H1 (cell line): ENCODE measurements around the gene BCL11A. TPM values are rescaled to one million over a fixed set of nuclear protein-coding genes. Genes with fewer than 3 reads are reported as not detected.
A peak's percentile ranks its signal among the peaks of the same experiment; 100 is the strongest.

Source experiments
- CTCF ChIA-PET: fragments of 300-600 bp; sonication (Branson Sonifier 250); formaldehyde crosslinking; loops from one replicate; lab custom pipeline; 2021; ENCODE audit not compliant: partially characterized antibody; lab: Charles Lee
- POLR2A ChIA-PET: fragments of 300-600 bp; sonication (Branson Sonifier 250); formaldehyde crosslinking; loops from one replicate; lab custom pipeline; 2021; ENCODE audit warnings: inconsistent platforms; ENCODE audit not compliant: partially characterized antibody; lab: Charles Lee
- DNase-seq, 2 experiments: peaks; one replicate each; pipeline versions ENCODE4 v3.0.0 to v3.0.0-alpha.2; 2010 to 2022; ENCODE audit warnings: low spot score in 2 of 2, low read depth in 1 of 2, mixed read lengths in 1 of 2
- FAIRE-seq: peaks from 2 replicates; lab custom pipeline; 2011; peaks lifted over from hg19 to GRCh38; lab: Jason Lieb, UNC
- H2AFZ ChIP-seq: 2 replicates; pipeline ENCODE4 v1.8.1; 2012; ENCODE audit warnings: low read length, inconsistent platforms
- H2AK5ac ChIP-seq: 2 replicates; pipeline ENCODE4 v1.6.1; 2013; ENCODE audit warnings: low read depth, low read length
- H2BK120ac ChIP-seq: replicated peaks from 2 replicates; pipeline ENCODE3; 2013; ENCODE audit warnings: low read depth, low read length, inconsistent platforms
- H2BK12ac ChIP-seq: 2 replicates; pipeline ENCODE4 v1.6.1; 2013; ENCODE audit warnings: low read depth, low read length
- H2BK15ac ChIP-seq: 2 replicates; pipeline ENCODE4 v1.6.1; 2013; ENCODE audit warnings: low read length
- H2BK20ac ChIP-seq: 2 replicates; pipeline ENCODE4 v1.6.1; 2013; ENCODE audit warnings: low read length
- H2BK5ac ChIP-seq: 2 replicates; pipeline ENCODE4 v1.6.1; 2013; ENCODE audit warnings: low read depth, low read length
- H3K14ac ChIP-seq: 2 replicates; pipeline ENCODE4 v1.6.1; 2013; ENCODE audit warnings: inconsistent platforms; ENCODE audit not compliant: insufficient read length
- H3K18ac ChIP-seq: 2 replicates; pipeline ENCODE4 v1.6.1; 2013; ENCODE audit warnings: low read length; ENCODE audit errors: extremely low read depth
- H3K23ac ChIP-seq: 2 replicates; pipeline ENCODE4 v1.6.1; 2013; ENCODE audit warnings: inconsistent platforms; ENCODE audit not compliant: insufficient read length
- H3K23me2 ChIP-seq: 2 replicates; pipeline ENCODE4 v1.6.1; 2013; ENCODE audit warnings: low read depth, low read length
- H3K27ac ChIP-seq: 2 replicates; pipeline ENCODE4 v1.6.1; 2011; ENCODE audit warnings: low read depth, low read length, inconsistent platforms
- H3K27me3 ChIP-seq, 4 experiments: replicated peaks in 1 of 4; 1 replicate in 1 of 4; 2 replicates in 3 of 4; pipeline versions ENCODE4 v1.6.1 to v1.8.1; 2011 to 2013; ENCODE audit warnings: low read length in 3 of 4, mild to moderate bottlenecking in 3 of 4, inconsistent platforms in 2 of 4, mixed read lengths in 2 of 4, moderate library complexity in 1 of 4; ENCODE audit not compliant: control insufficient read depth in 3 of 4, insufficient read depth in 3 of 4; ENCODE audit errors: extremely low read depth in 1 of 4
- H3K36me3 ChIP-seq, 4 experiments: 2 replicates each; pipeline versions ENCODE4 v1.6.1 to v1.8.1; 2011 to 2013; ENCODE audit warnings: mild to moderate bottlenecking in 4 of 4, low read length in 3 of 4, moderate library complexity in 2 of 4, control low read depth in 1 of 4, inconsistent platforms in 1 of 4; ENCODE audit not compliant: insufficient read depth in 4 of 4, control insufficient read depth in 2 of 4
- H3K4ac ChIP-seq: replicated peaks from 2 replicates; pipeline ENCODE3; 2013; ENCODE audit warnings: low read length, low read depth, mixed read lengths, inconsistent platforms; ENCODE audit not compliant: insufficient read length
- H3K4me1 ChIP-seq, 4 experiments: replicated peaks in 1 of 4; 1 replicate in 1 of 4; 2 replicates in 3 of 4; pipeline versions ENCODE4 v1.6.1 to v1.8.1; 2011 to 2013; ENCODE audit warnings: low read length in 3 of 4, inconsistent platforms in 2 of 4, mixed read lengths in 1 of 4; ENCODE audit not compliant: insufficient read depth in 4 of 4, control insufficient read depth in 3 of 4
- H3K4me2 ChIP-seq, 2 experiments: 2 replicates each; pipeline versions ENCODE4 v1.6.1 to v1.8.1; 2011 to 2013; ENCODE audit warnings: low read depth in 2 of 2, low read length in 2 of 2, control low read depth in 1 of 2, inconsistent platforms in 1 of 2, mild to moderate bottlenecking in 1 of 2; ENCODE audit not compliant: insufficient read depth in 1 of 2
- H3K4me3 ChIP-seq, 4 experiments: fragments of 200-600, 300-600 bp in 1 of 4; sonication (generic), shearing (Covaris generic), sonication (Bioruptor Twin) in 1 of 4; 2 replicates each; pipeline versions ENCODE4 v1.5.1 to v1.8.1; 2011 to 2016; ENCODE audit warnings: low read length in 4 of 4, low read depth in 3 of 4, control low read depth in 2 of 4, inconsistent platforms in 2 of 4, mild to moderate bottlenecking in 2 of 4, mixed read lengths in 1 of 4, moderate library complexity in 1 of 4; ENCODE audit not compliant: insufficient read depth in 2 of 4; ENCODE audit errors: extremely low read depth in 1 of 4
- H3K56ac ChIP-seq: replicated peaks from 2 replicates; pipeline ENCODE3; 2013; ENCODE audit warnings: low read depth, mild to moderate bottlenecking, mixed read lengths, low read length, inconsistent platforms; ENCODE audit not compliant: insufficient read length
- H3K79me1 ChIP-seq: 2 replicates; pipeline ENCODE4 v1.6.1; 2013; ENCODE audit warnings: low read depth, low read length, control low read depth
- H3K79me2 ChIP-seq, 2 experiments: 2 replicates each; pipeline versions ENCODE4 v1.6.1 to v1.8.1; 2012 to 2013; ENCODE audit warnings: low read length in 2 of 2, mild to moderate bottlenecking in 2 of 2, inconsistent platforms in 1 of 2; ENCODE audit not compliant: insufficient read depth in 2 of 2, control insufficient read depth in 1 of 2
- H3K9ac ChIP-seq, 4 experiments: replicated peaks in 1 of 4; 1 replicate in 1 of 4; 2 replicates in 3 of 4; pipeline versions ENCODE4 v1.6.1 to v1.8.1; 2011 to 2013; ENCODE audit warnings: low read depth in 3 of 4, low read length in 3 of 4, control low read depth in 2 of 4, mild to moderate bottlenecking in 2 of 4, moderate library complexity in 2 of 4, inconsistent platforms in 1 of 4; ENCODE audit errors: extremely low read depth in 1 of 4
- H3K9me3 ChIP-seq, 2 experiments: 2 replicates each; pipeline versions ENCODE4 v1.6.1 to v1.8.1; 2012 to 2013; ENCODE audit warnings: mild to moderate bottlenecking in 2 of 2, moderate library complexity in 2 of 2, control low read depth in 1 of 2, inconsistent platforms in 1 of 2, low read depth in 1 of 2, low read length in 1 of 2, mixed read lengths in 1 of 2; ENCODE audit not compliant: insufficient read depth in 2 of 2
- H4K20me1 ChIP-seq, 2 experiments: replicated peaks in 1 of 2; 2 replicates each; pipeline versions ENCODE3 to v1.8.1; 2011 to 2013; ENCODE audit warnings: inconsistent platforms in 2 of 2, low read length in 2 of 2, mild to moderate bottlenecking in 1 of 2; ENCODE audit not compliant: insufficient read depth in 2 of 2, control insufficient read depth in 1 of 2
- H4K5ac ChIP-seq: 2 replicates; pipeline ENCODE4 v1.6.1; 2013; ENCODE audit warnings: low read length, low read depth, mixed read lengths, inconsistent platforms; ENCODE audit not compliant: insufficient read length
- H4K8ac ChIP-seq: 2 replicates; pipeline ENCODE4 v1.8.0; 2013; ENCODE audit warnings: mild to moderate bottlenecking, moderate library complexity, low read length, inconsistent platforms; ENCODE audit not compliant: insufficient read depth; ENCODE audit errors: extremely low read depth
- H4K91ac ChIP-seq: replicated peaks from 2 replicates; pipeline ENCODE3; 2013; ENCODE audit warnings: low read length, mixed read lengths, inconsistent platforms; ENCODE audit not compliant: insufficient read length
- ASH2L ChIP-seq: fragments of 200-600, 300-600 bp; sonication (generic); IDR thresholded peaks from one replicate; pipeline ENCODE4 v1.7.1; 2017; ENCODE audit warnings: low read length
- BRCA1 ChIP-seq: IDR thresholded peaks from 2 replicates; pipeline ENCODE4 v1.6.1; 2012; ENCODE audit warnings: low read depth, low read length, improper control_type of control experiment
- CHD1 ChIP-seq: IDR thresholded peaks from 2 replicates; pipeline ENCODE4 v1.6.1; 2012; ENCODE audit warnings: low read depth, low read length, improper control_type of control experiment
- CHD2 ChIP-seq: IDR thresholded peaks from 2 replicates; pipeline ENCODE4 v1.6.1; 2012; ENCODE audit warnings: low read length, improper control_type of control experiment
- CREB1 ChIP-seq: IDR thresholded peaks from 2 replicates; pipeline ENCODE4 v1.6.1; 2012; ENCODE audit warnings: inconsistent platforms
- KDM4A ChIP-seq: IDR thresholded peaks from one replicate; pipeline ENCODE4 v1.7.1; 2012; ENCODE audit warnings: low read depth, mild to moderate bottlenecking, moderate library complexity, low read length, inconsistent platforms; ENCODE audit not compliant: severe bottlenecking
- MAFK ChIP-seq: IDR thresholded peaks from 2 replicates; pipeline ENCODE4 v1.6.1; 2012; ENCODE audit warnings: low read depth, mild to moderate bottlenecking, improper control_type of control experiment, low read length
- NANOG ChIP-seq: IDR thresholded peaks from 2 replicates; pipeline ENCODE4 v1.6.1; 2011; ENCODE audit warnings: low read length, low read depth, mild to moderate bottlenecking, inconsistent platforms; ENCODE audit not compliant: insufficient read depth, poor library complexity, severe bottlenecking
- SP1 ChIP-seq: IDR thresholded peaks from 2 replicates; pipeline ENCODE4 v1.6.1; 2011; ENCODE audit warnings: low read depth, low read length
- SUZ12 ChIP-seq: fragments of 200-600 bp; sonication (generic); IDR thresholded peaks from 2 replicates; pipeline ENCODE4 v1.6.1; 2012; ENCODE audit warnings: mild to moderate bottlenecking, inconsistent platforms, low read length, moderate library complexity, mixed read lengths
- WGBS, 2 experiments: shearing (Covaris generic) in 1 of 2; methylation state at CpG; one replicate each; pipeline versions ENCODE4 v1.1.6 to v1.1.7; 2013 to 2015; ENCODE audit warnings: low lambda C conversion rate in 2 of 2, mixed read lengths in 2 of 2, inconsistent platforms in 1 of 2, low coverage in 1 of 2, missing lambda C conversion rate in 1 of 2; ENCODE audit not compliant: insufficient replicate concordance in 2 of 2, insufficient coverage in 1 of 2, insufficient read length in 1 of 2; ENCODE audit errors: extremely low coverage in 1 of 2, missing lambda C conversion rate in 1 of 2; 5-methylcytosine and 5-hydroxymethylcytosine counted together
- polyA plus RNA-seq, 7 experiments: library from polyadenylated mRNA; depleted of rRNA in 3 of 7; stranded (reverse) in 5 of 7; unstranded in 2 of 7; fragments of >200 nt in 5 of 7; fragments of 200-250 nt in 2 of 7; gene quantifications; 1 replicate in 5 of 7; 2 replicates in 1 of 7; 4 replicates in 1 of 7; pipeline versions ENCODE4 v1.2.1 to v1.2.3, GENCODE V29; 2011 to 2013; ENCODE audit warnings: missing spikeins in 2 of 7, mixed read lengths in 2 of 7
- total RNA-seq: library from RNA; stranded (reverse); fragmentation: NEBNext Ultra II Directional; extraction: Animal tissue kit (Norgen Biotek cat#: 25700); gene quantifications from 2 replicates; pipeline ENCODE4 v1.2.1, GENCODE V29; 2021
- TF ChIP-seq, protein P1 (sequence below), 3 experiments: IDR thresholded peaks; 1 replicate in 2 of 3; 2 replicates in 1 of 3; pipeline versions ENCODE4 v1.5.1 to v1.6.1; 2011; ENCODE audit warnings: low read length in 3 of 3, mild to moderate bottlenecking in 3 of 3, inconsistent platforms in 2 of 3, low read depth in 1 of 3, moderate library complexity in 1 of 3; ENCODE audit not compliant: insufficient read depth in 1 of 3; ENCODE audit errors: control extremely low read depth in 1 of 3

Gene BCL11A
- total and polyA plus RNA-seq, 2 of the 8 experiments (the other 6 are each of a cell fraction or from before 2014, with no cell fraction given) = 11.9 to 59.3 TPM

DNA sequence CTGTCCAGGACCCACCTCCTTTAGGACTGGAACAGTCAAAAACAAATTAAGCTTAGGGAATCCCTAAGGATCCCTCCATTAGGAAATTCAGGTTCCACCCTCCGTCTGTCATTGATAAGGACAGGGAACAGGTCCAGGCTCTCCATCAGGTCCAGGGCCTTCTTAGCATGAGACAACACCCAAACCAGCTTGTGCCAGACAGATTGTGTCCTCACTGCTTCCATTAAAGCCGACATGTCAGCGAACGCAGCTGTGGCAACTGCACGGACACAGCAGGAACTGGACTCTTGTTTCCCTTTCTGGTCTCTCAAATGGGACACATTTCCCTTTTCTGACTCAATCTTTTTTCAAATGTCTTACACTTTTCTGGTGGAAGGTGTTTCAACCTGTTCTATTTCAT is 81.4 kb downstream of the BCL11A start:
- Histone ChIP-seq H3K4me1 (peaks cover 20 to 54% (median 50%) of the 10 kb centered on the region in 4 experiments), H2AK5ac (peak overlapping the region; percentile 47; the same call in 1 of the 2 replicates), H2BK12ac (0 out of 2 replicates have a peak overlapping the region, but pooled peaks have one; percentile 32), H4K8ac (no peak overlapping the region), H3K4me3 (no peak overlapping the region), H4K91ac (no peak overlapping the region), H4K5ac (no peak overlapping the region), H2BK15ac (peak overlapping the region; percentile 47; the same call in 1 of the 2 replicates), H3K4ac (no peak overlapping the region), H2AFZ (no peak overlapping the region), H3K9ac (peak overlapping the region in 1 of 4 experiments; percentile 24; a peak in 1 of 7 replicates), H2BK5ac (0 out of 2 replicates have a peak overlapping the region, but pooled peaks have one; percentile 18), H3K27ac (no peak overlapping the region), H3K79me2 (peaks cover 5 to 80% of the 10 kb centered on the region in 2 experiments), H3K23me2 (peaks cover 7% of the 10 kb centered on the region), H3K18ac (no peak overlapping the region), H2BK120ac (no peak overlapping the region), H3K27me3 (no peaks in the 10 kb centered on the region; a peak in 2 of 7 replicates), H3K23ac (no peak overlapping the region), H3K79me1 (peaks cover 14% of the 10 kb centered on the region), H4K20me1 (peaks cover 12 to 22% of the 10 kb centered on the region in 2 experiments), H3K56ac (no peak overlapping the region), H2BK20ac (peak overlapping the region; percentile 11; the same call in 1 of the 2 replicates), H3K14ac (no peak overlapping the region), H3K36me3 (peaks cover 0 to 19% (median 5%) of the 10 kb centered on the region in 4 experiments; a peak in 4 of 8 replicates), H3K9me3 (no peaks in the 10 kb centered on the region; a peak in 1 of 4 replicates), H3K4me2 (no peak overlapping the region; a peak in 1 of 4 replicates)
- ChIA-PET CTCF (interaction anchor here (1.1 to 1.5 kb wide), 4 partner anchors 32 to 152 kb away, joined by 3 to 4 read pairs (median 3); no protein-coding TSS in a partner anchor), POLR2A (interaction anchor here (2.3 kb wide), 1 partner anchor 78 kb away, joined by 9 read pairs; no protein-coding TSS in a partner anchor)
- DNase-seq (no peak), FAIRE-seq (no peak)
- 88% methylated on average over 5 of the region's 5 CpGs; no CpG with 5 or more reads in 1 of the 2 experiments for WGBS, 2 experiments
- TF ChIP-seq KDM4A (no peak), SUZ12 (no peak), MAFK (no peak), CHD2 (no peak), CHD1 (no peak), NANOG (no peak), BRCA1 (no peak), SP1 (no peak), CREB1 (no peak), ASH2L (no peak)
- TF ChIP-seq, protein P1, sequence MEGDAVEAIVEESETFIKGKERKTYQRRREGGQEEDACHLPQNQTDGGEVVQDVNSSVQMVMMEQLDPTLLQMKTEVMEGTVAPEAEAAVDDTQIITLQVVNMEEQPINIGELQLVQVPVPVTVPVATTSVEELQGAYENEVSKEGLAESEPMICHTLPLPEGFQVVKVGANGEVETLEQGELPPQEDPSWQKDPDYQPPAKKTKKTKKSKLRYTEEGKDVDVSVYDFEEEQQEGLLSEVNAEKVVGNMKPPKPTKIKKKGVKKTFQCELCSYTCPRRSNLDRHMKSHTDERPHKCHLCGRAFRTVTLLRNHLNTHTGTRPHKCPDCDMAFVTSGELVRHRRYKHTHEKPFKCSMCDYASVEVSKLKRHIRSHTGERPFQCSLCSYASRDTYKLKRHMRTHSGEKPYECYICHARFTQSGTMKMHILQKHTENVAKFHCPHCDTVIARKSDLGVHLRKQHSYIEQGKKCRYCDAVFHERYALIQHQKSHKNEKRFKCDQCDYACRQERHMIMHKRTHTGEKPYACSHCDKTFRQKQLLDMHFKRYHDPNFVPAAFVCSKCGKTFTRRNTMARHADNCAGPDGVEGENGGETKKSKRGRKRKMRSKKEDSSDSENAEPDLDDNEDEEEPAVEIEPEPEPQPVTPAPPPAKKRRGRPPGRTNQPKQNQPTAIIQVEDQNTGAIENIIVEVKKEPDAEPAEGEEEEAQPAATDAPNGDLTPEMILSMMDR (IDR thresholded peaks at IDR 0.05; ENCODE audit: control extremely low read depth in 1 of 3, insufficient read depth in 1 of 3, low read depth in 1 of 3, low read length in 3 of 3) = no peak
